AG09309 (cell line): Measurements from ENCODE around the gene NDUFB10.

Experiments
- DNase-seq: peaks from one replicate; pipeline ENCODE4 v3.0.0-alpha.2; 2010; ENCODE audit warnings: low read depth
- H3K4me3 ChIP-seq: 2 replicates; pipeline ENCODE4 v1.5.1; 2011; ENCODE audit warnings: mild to moderate bottlenecking, low read depth, low read length, moderate library complexity; ENCODE audit not compliant: control insufficient read depth
- CTCF ChIP-seq: IDR thresholded peaks from 2 replicates; pipeline ENCODE4 v1.5.1; 2011; ENCODE audit warnings: mild to moderate bottlenecking, low read depth, low read length, inconsistent platforms; ENCODE audit not compliant: insufficient read depth, control insufficient read depth; ENCODE audit errors: missing control alignments

Gene NDUFB10

GRCh38 chr16:1914988-1915387 lies 44.4 kb upstream of the NDUFB10 start:
- H3K4me3 ChIP-seq, result no peak overlapping the region
- no peak for TF ChIP-seq CTCF
- no peak for DNase-seq

- TF ChIP-seq CTCF, result no peak
- H3K4me3 ChIP-seq, result no peak overlapping the region
- no peak for DNase-seq
Measured at GRCh38 chr16:1915732-1916639, 43.4 kb upstream of the NDUFB10 start.

GRCh38 chr16:1916640-1916990 lies 42.7 kb upstream of the NDUFB10 start:
- DNase-seq, result no peak
- no peak for TF ChIP-seq CTCF
- no peak overlapping the region for H3K4me3 ChIP-seq

GRCh38 chr16:1917056-1917664 lies 42.2 kb upstream of the NDUFB10 start:
- H3K4me3 ChIP-seq, result no peak overlapping the region
- TF ChIP-seq CTCF, result no peak
- no peak for DNase-seq

- no peak for DNase-seq
- no peak overlapping the region for H3K4me3 ChIP-seq
- no peak for TF ChIP-seq CTCF
Measured at GRCh38 chr16:1917665-1918350, 41.5 kb upstream of the NDUFB10 start.

GRCh38 chr16:1918351-1919326 lies 40.7 kb upstream of the NDUFB10 start, which contains the start of gene HS3ST6:
Gene HS3ST6, minus strand, starts transcription at chr16:1918415. Its CDS starts 92 bp downstream, at chr16:1918323.
- DNase-seq, result no peak
- H3K4me3 ChIP-seq, result no peak within 1 kb of the TSS
- no peak for TF ChIP-seq CTCF
